ENCODE data around the gene TNRC18.

The TNRC18 gene

GRCh38 chr7:5425507-5426225 is 2.0 kb upstream of the TNRC18 start:
- peak; percentile 86 for DNase-seq

DNA sequence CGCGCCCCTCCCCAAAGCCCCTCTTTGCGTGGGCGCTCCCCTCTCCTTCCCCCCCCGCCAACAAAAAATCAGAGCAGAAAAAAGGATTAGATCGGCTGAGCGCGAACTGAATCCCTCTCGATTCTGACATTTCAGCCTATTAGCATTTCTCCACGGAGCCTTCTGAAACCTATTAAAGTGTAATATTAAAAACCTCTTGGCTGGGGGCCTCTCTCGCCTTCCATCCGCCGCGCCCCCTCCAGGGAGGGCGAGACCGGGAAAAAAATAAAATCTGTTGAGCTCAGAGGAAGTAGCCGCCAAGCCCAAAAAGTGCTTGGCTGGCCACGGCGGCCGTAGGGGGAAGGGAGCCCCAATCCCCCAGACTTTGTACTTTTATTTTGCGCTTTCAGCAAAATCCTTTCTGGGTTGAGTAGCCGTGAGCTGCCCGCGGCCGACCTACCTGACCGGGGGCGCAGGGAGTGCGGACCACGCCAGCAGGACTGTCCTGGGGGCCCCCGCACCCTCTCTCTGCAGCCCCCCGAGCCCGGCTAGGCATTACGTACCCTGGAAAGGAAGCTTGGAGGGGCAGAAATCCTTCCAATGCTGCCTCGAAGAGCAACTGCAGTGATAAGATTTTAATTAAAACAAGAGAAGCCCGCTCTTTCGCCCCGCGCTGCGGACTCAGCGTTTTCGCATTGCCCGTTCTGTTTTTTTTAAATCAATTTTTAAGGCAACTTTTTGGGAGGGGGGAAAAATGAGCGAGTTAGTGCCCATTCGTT is 1.3 kb upstream of the TNRC18 start:
- DNase-seq, result peak; percentile 58

- peak; percentile 98 for DNase-seq
Observed at GRCh38 chr7:5423976-5424748, 528 bp upstream of the TNRC18 start.

- peak; percentile 16 for DNase-seq
Observed at GRCh38 chr7:5422396-5423305, 983 bp downstream of the TNRC18 start.

- peak; percentile 31 for DNase-seq
Observed at GRCh38 chr7:5421714-5422395, 1.8 kb downstream of the TNRC18 start.

- no peak for DNase-seq
Observed at GRCh38 chr7:5420881-5421713, 2.5 kb downstream of the TNRC18 start.

DNA sequence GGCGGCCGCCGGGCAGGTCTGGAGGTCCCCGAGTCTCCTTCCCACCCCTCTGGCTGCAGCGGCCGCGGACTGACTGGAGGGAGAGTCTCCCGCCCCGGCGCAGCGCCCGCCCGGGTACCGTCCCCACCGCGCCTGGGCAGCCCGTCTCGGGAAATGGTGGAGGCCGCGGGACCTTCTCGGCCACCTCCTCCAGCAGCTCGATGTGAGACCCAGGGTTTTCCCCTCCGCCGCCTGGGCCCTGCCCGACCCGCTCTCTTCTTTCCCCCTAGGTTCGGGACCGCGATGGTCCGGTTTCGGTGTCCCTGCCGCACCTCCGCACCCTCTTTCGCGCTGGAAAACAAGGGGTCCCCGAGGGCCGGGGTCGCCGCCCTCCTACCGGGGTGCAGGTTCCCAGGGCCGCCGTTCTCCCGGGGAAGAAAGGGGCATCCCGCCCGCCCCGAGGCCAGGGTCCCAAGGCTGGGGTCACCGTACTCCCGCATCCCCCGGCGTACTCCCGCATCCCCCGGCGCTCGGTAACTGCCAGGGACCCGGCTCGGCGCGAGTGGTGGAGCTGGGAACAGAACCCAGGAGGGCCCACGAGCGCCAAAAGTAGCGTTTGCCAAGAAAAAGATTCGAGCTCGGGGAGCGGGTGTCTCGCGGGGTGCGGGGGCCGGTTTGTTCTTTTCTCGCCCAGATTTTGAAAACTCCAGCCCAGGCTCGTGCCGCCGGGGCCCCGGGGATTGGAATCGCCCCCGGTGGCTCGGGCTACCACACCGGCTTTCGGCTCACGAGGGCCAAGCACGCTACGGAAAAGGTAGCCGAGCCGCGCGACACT is 3.4 kb downstream of the TNRC18 start:
- DNase-seq, result peak; percentile 50

GRCh38 chr7:5419539-5420066 is 4.0 kb downstream of the TNRC18 start:
- DNase-seq, result no peak

GRCh38 chr7:5418285-5418582 is 5.4 kb downstream of the TNRC18 start:
- no peak for DNase-seq

GRCh38 chr7:5417106-5418071 is 6.2 kb downstream of the TNRC18 start:
- DNase-seq, result no peak

DNA sequence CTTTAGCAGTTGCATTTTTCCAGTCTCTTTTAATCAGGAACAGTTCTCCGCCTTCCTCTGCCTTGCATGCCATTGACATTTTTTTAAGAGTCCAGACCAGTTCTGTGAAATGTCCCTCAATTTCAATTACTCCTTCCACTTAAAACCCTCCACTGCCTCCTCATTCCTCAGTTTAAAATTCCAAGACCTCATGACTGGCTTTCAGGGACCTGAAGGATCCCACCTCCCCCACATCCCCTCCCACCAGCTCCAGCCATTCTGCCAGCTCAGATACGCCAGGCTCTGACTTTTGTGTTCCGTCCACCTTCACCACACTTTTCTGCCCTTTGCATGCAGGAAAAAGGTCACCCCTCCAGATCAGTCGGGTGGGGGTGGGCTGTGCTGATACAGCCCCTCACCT is 8.7 kb downstream of the TNRC18 start:
- DNase-seq, result no peak

DNA sequence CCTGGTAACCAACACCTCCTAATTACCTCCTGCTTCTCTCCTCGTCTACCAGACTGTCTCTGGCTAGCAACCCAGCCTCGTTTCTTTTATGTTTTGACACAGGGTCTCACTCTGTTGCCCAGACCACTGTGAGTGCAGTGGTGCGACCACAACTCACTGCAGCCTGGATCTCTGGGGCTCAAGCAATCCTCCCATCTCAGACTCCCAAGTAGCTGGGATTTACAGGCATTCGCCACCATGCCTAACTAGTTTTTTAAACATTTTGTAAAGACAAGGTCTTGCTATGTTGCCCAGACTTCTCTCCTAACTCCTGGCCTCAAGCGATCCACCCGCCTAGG is 10.2 kb downstream of the TNRC18 start:
- no peak for DNase-seq

GRCh38 chr7:5408777-5409176 is 14.9 kb downstream of the TNRC18 start:
- no peak for DNase-seq

DNA sequence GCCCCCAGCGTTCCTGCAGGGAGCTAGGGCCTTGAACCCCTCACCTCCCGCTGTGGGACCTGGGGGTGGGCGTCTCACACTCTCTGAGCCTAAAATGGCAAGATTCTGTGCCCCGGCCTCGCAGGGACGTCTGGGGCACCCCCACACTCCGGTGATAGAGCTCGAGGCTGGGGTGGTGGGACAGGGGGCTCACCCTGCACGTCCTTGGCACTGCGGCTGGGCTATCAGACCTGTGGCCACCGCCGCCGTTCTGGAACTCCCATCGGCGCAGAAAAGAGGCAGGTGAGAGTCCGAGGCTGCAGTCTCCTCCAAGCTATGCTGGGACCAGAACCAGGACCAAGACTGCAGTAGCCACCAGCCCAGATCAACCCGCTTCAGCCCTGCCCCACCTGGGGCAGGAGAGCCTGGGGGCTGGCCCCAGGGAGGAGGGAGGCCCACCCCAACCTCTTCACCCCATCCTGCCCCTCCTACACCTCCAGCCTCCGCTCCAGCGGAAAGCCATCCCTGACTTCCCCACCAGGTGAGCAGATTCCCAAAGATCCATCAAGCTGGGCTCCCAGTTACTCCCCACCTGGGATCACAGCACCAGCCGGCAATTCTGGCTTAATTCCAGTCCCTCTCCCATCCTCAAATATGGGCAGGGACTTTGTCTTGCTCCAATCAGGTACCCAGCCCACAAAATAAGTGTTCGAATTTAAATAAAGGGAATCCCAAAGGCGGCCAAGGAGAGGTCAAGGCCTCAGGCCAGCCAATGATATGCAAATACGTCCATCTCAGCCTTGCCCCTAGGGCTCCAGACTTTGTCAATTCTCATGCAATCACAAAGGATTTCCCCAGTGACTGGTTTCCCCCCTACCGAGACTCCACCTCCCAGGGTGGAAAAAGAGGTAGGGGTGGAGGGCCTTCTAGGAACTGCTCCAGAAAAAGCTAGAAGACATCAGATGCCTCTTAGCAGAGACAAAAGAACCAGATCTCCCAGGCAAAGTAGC is 16.4 kb downstream of the TNRC18 start:
- no peak for DNase-seq

DNA sequence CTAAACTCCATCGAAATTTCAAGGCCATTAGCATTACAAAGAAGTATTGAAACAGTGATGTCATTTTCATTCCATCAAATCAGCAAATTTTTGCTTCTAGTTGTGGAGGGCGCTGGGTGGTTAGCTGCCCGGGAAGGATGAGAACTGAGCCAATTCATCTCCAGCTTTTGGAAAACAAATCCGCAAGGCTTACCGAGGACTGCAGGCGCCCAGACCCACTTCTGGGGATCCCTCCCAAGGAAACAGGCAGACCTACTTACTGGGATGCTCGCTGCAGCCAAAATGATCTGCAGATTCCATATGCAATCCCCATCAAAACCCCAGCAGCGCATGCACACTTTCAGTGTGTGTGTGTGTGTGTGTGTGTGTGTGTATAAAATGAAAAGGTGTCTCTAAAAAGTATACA is 19.2 kb downstream of the TNRC18 start:
- DNase-seq, result no peak

DNA sequence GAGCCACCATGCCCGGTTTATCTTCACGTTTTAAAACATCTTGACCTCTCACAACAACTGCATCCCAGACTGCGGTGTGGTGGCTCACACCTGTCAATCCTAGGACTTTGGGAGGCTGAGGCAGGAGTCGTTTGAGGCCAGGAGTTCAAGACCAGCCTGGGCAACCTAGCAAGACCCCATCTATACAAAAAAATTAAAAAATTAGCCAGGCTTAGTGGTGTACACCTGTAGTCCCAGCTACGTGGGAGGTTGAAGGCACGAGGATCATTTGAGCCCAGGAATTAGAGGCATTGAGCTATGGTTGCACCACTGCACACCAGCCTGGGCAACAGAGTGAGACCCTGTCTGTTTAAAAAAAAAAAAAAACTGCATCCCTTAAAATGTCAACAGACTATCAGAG is 20.2 kb downstream of the TNRC18 start:
- DNase-seq, result no peak

DNA sequence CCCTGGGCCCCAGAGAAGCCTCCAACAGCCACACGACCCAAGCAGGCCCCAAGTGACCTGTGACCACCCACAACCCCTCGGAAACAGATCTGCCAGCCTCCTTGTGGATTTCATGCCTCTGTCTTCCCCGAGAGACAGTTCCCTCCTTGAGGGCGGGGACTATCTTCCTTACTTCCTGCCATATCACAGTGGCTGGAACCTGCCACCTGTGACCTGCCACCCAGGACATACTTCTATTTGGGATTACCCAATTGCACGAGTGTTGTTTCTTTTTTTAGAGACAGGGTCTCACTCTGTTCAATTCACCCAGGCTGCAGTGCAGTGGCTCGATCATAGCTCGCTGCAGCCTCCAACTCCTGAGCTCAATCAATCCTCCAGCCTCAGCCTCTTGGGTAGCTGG is 25.9 kb downstream of the TNRC18 start:
- no peak for DNase-seq

All from NCI-H526 treated with DMSO at 0.1 percent for 48 hours (cell line).